Sigmoid colon (tissue), 4 donors: ENCODE results near the gene KSR1.

Experiments
- CTCF ChIP-seq, 4 experiments: fragments of 450-650 bp in 3 of 4; fragments of 200-600 bp in 1 of 4; IDR thresholded peaks; one replicate each; pipeline ENCODE4 v1.5.1; 2016 to 2019; ENCODE audit warnings: antibody characterized with exemption in 4 of 4, mild to moderate bottlenecking in 3 of 4, moderate library complexity in 2 of 4
- EP300 ChIP-seq, 4 donors: sonication (generic); formaldehyde crosslinking; IDR thresholded peaks; one replicate each; pipeline ENCODE4 v1.6.1; 2017; ENCODE audit warnings: antibody characterized with exemption in 4 of 4
- POLR2A ChIP-seq, 2 donors: fragments of 450-650 bp; IDR thresholded peaks; one replicate each; pipeline ENCODE4 v1.6.1; 2016; ENCODE audit warnings: antibody characterized with exemption in 2 of 2, mild to moderate bottlenecking in 2 of 2, moderate library complexity in 2 of 2
- POLR2AphosphoS5 ChIP-seq, 4 donors: sonication (generic); formaldehyde crosslinking; IDR thresholded peaks; one replicate each; pipeline ENCODE4 v1.6.1; 2017; ENCODE audit warnings: antibody characterized with exemption in 4 of 4

GRCh38 chr17:27421111-27421510, 35.1 kb upstream of the KSR1 start:
- TF ChIP-seq CTCF (IDR thresholded peaks at IDR 0.05) = no peak
- no peak for TF ChIP-seq POLR2A (IDR thresholded peaks at IDR 0.05)
- no peak for TF ChIP-seq EP300 (IDR thresholded peaks at IDR 0.05)
- no peak for TF ChIP-seq POLR2AphosphoS5 (IDR thresholded peaks at IDR 0.05)
